IMR-90 (cell line): Measurements from ENCODE around the gene CT47C1.
"Not testable (repeated sequence)": the region's sequence is repeated elsewhere in the genome, so short reads cannot be mapped to it uniquely, and the experiment has no call there.

Source experiments
- BHLHE40 ChIP-seq: fragments of 150-350 bp; IDR thresholded peaks from 2 replicates; pipeline ENCODE4 v1.6.1; 2016; ENCODE audit warnings: mild to moderate bottlenecking, low read depth, low read length
- MAFK ChIP-seq: IDR thresholded peaks from 2 replicates; pipeline ENCODE4 v1.6.1; 2012; ENCODE audit warnings: low read depth, low read length, improper control_type of control experiment
- MAZ ChIP-seq: IDR thresholded peaks from 2 replicates; pipeline ENCODE4 v1.6.1; 2012; ENCODE audit warnings: low read depth, mild to moderate bottlenecking, low read length, improper control_type of control experiment, moderate library complexity, borderline replicate concordance
- MXI1 ChIP-seq: IDR thresholded peaks from 2 replicates; pipeline ENCODE4 v1.6.1; 2012; ENCODE audit warnings: low read depth, mild to moderate bottlenecking, low read length, moderate library complexity, borderline replicate concordance
- NFE2L2 ChIP-seq: fragments of 150-350 bp; IDR thresholded peaks from 2 replicates; pipeline ENCODE4 v1.6.1; 2016; ENCODE audit warnings: low read depth, mild to moderate bottlenecking, low read length
- POLR2A ChIP-seq: IDR thresholded peaks from 2 replicates; pipeline ENCODE4 v1.6.1; 2012; ENCODE audit warnings: mild to moderate bottlenecking, low read depth, low read length
- RAD21 ChIP-seq: IDR thresholded peaks from 2 replicates; pipeline ENCODE4 v1.6.1; 2012; ENCODE audit warnings: low read length, improper control_type of control experiment
- RCOR1 ChIP-seq: IDR thresholded peaks from 2 replicates; pipeline ENCODE4 v1.6.1; 2012; ENCODE audit warnings: mild to moderate bottlenecking, low read length, improper control_type of control experiment; ENCODE audit not compliant: insufficient replicate concordance
- RFX5 ChIP-seq: IDR thresholded peaks from 2 replicates; pipeline ENCODE4 v1.8.0; 2012; ENCODE audit warnings: low read depth, mild to moderate bottlenecking, low read length, moderate library complexity
- SMC3 ChIP-seq: fragments of 150-350 bp; IDR thresholded peaks from 2 replicates; pipeline ENCODE4 v1.6.1; 2016; ENCODE audit warnings: low read depth, mild to moderate bottlenecking, antibody characterized with exemption, low read length, moderate library complexity
- TF ChIP-seq, protein P1 (sequence below): conservative IDR thresholded peaks from 2 replicates; pipeline ENCODE4 v1.5.1; 2012; ENCODE audit warnings: mild to moderate bottlenecking, low read depth, low read length, improper control_type of control experiment
- TF ChIP-seq, protein P2 (sequence below): fragments of 150-350 bp; IDR thresholded peaks from 2 replicates; pipeline ENCODE4 v1.6.1; 2017; ENCODE audit warnings: mild to moderate bottlenecking, antibody characterized with exemption, low read length, low read depth

DNA sequence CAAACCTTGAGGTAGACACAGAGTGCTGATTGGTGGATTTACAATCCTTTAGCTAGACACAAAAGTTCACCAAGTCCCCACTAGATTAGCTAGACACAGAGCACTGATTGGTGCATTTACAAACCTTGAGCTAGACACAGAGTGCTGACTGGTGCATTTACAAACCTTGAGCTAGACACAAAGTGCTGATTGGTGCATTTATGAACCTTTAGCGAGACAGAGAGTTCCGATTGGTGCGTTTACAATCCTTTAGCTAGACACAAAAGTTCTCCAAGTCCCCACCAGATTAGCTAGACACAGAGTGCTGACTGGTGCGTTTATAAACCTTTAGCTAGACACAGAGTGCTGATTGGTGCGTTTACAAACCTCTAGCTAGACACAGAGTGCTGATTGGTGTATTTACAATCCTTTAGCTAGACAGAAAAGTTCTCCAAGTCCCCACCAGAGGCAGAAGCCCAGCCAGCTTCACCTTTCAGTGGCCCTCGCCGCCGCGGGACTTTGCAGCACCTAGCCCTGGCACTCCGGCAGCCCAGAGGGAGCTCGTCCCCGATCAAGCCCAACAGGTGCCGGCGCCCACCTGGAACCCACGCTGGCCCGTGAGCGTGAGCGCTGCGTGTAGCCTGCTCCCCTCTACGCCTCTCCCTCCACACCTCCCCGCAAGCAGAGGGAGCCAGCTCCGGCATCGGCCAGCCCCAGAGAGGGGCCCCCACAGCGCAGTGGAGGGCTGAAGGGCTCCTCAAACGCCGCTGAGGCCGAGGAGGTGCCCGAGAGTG is 44.6 kb upstream of the CT47C1 start:
- TF ChIP-seq, protein P1, sequence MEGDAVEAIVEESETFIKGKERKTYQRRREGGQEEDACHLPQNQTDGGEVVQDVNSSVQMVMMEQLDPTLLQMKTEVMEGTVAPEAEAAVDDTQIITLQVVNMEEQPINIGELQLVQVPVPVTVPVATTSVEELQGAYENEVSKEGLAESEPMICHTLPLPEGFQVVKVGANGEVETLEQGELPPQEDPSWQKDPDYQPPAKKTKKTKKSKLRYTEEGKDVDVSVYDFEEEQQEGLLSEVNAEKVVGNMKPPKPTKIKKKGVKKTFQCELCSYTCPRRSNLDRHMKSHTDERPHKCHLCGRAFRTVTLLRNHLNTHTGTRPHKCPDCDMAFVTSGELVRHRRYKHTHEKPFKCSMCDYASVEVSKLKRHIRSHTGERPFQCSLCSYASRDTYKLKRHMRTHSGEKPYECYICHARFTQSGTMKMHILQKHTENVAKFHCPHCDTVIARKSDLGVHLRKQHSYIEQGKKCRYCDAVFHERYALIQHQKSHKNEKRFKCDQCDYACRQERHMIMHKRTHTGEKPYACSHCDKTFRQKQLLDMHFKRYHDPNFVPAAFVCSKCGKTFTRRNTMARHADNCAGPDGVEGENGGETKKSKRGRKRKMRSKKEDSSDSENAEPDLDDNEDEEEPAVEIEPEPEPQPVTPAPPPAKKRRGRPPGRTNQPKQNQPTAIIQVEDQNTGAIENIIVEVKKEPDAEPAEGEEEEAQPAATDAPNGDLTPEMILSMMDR: not testable (repeated sequence)
- not testable (repeated sequence) for TF ChIP-seq POLR2A, MAFK, RAD21, MAZ, NFE2L2, RFX5, SMC3, RCOR1, MXI1, BHLHE40
- TF ChIP-seq, protein P2, sequence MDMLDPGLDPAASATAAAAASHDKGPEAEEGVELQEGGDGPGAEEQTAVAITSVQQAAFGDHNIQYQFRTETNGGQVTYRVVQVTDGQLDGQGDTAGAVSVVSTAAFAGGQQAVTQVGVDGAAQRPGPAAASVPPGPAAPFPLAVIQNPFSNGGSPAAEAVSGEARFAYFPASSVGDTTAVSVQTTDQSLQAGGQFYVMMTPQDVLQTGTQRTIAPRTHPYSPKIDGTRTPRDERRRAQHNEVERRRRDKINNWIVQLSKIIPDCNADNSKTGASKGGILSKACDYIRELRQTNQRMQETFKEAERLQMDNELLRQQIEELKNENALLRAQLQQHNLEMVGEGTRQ: not testable (repeated sequence)
